NCI-H774 (cell line): ENCODE measurements around the gene DES.

Experiments used
- DNase-seq: peaks from one replicate; lab custom pipeline; 2025; lab: John Stamatoyannopoulos, UW

The DES gene

DNA sequence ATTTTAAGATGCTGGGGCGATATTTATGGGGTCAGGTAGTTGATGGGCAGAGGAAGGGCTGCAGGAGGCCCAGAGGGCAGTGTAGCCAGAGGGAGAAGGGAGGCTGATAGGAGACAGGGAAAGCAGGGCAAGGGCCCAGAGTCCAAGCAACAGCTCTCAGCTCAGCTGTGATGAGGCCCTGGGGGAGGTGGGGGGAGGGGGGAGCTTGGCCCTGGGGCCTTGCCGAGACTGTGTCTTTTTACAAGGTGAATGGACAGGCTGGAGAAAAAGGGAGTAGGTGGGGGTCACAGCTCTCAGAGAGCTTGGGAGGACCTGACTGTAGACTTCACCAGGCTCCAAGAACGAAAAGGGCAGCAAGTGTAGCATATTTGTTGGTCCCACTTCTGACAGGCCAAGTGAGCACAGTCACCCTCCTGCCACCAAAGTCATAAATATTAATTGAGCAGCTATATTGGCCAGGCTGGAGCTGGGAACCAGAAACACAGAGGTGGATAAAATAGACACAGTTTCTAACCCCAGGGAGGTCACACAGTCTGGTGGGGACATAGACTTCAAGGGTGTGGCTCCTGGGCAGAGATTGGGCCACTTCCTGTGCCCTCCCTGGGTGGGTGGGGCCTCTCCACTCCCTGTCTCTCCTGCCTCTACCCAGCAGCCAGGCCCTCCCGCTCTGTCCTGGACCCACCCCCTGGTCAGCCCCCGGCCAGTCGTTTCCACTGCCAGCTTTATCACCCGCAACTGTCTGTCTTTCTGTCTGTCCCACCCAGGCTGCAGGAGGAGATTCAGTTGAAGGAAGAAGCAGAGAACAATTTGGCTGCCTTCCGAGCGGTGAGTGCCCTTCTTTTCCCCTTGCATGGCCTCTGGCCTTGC is 1.4 kb downstream of the DES start:
- no peak for DNase-seq

DNA sequence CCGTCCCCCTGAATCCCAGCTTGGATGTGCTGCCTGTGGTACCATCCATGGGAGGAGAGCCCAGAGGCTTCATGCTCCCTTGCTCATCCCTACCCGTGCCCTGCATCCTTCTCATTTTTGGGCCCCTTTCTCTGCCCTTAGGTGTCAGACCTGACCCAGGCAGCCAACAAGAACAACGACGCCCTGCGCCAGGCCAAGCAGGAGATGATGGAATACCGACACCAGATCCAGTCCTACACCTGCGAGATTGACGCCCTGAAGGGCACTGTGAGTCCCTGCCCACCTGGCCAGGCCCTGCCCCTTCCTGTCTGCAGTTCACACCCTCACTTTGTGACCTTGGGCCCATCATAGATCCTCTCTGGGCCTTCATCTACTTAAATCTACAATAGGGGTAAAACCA is 2.5 kb downstream of the DES start:
- DNase-seq: no peak

DNA sequence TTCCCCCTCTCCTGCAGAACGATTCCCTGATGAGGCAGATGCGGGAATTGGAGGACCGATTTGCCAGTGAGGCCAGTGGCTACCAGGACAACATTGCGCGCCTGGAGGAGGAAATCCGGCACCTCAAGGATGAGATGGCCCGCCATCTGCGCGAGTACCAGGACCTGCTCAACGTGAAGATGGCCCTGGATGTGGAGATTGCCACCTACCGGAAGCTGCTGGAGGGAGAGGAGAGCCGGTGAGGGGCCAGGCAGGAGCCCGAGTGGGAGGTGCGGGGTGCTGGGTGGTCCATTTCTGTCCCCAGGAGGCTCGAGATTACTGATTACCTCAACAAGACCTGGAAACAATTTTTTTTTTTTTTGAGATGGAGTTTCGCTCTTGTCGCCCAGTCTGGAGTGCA is 3.1 kb downstream of the DES start:
- no peak for DNase-seq

DNA sequence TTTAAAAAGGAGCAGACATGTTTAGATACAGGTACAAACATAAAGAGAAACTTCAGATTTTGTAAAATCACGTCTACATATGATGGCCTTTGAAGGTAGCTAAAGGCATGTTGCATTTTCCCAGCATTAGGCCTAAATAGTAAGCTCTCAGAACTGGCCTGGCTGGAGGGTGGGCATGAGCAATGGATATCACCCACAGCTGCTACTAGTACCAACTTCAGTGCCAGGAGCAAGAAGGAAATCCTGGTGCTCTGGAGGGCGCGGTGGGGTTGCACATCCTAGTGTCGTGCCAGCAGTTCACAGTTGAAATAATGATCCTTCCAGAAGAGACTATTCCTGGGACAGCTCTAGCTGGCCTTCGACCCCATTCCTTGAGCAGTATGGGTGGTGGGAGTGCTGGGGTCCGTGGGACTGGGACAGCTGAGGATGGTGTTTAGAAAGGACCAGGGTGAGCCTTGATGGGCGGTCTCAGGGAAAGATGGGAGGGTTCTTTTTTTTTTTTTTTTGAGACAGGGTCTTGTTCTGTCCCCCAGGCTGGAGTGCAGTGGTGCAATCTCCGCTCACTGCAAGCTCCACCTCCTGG is 4.9 kb downstream of the DES start:
- DNase-seq: no peak

DNA sequence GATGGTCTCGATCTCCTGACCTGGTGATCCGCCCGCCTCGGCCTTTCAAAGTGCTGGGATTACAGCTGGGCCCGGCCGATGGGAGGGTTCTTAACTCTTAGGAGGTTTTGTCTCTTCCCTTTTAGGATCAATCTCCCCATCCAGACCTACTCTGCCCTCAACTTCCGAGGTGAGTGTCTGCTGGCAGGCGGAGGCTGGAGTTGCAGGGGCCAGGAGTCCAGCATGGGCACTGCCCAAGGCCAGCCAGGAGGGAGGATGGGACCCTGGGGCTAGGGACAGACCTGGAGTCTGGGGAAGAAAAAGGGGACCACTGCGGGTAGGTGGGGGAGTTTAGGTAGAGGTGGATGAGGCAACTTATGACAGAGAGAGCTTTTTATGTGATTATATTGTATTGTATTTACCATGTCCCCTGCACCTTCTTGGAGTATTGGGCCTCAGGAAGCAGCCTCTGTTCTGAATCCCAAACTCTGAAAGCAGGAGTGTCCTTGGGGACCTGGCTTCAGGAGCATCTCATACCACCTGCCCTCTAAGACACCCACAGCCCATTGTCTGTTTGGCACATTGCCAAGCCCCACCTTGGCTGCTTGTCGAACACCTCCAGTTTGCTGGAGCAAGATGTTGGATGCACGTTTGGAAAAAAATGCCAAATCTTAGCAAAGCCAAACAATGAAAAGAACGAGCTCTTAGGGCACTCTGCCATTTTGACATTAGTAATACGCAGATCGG is 5.6 kb downstream of the DES start:
- no peak for DNase-seq

DNA sequence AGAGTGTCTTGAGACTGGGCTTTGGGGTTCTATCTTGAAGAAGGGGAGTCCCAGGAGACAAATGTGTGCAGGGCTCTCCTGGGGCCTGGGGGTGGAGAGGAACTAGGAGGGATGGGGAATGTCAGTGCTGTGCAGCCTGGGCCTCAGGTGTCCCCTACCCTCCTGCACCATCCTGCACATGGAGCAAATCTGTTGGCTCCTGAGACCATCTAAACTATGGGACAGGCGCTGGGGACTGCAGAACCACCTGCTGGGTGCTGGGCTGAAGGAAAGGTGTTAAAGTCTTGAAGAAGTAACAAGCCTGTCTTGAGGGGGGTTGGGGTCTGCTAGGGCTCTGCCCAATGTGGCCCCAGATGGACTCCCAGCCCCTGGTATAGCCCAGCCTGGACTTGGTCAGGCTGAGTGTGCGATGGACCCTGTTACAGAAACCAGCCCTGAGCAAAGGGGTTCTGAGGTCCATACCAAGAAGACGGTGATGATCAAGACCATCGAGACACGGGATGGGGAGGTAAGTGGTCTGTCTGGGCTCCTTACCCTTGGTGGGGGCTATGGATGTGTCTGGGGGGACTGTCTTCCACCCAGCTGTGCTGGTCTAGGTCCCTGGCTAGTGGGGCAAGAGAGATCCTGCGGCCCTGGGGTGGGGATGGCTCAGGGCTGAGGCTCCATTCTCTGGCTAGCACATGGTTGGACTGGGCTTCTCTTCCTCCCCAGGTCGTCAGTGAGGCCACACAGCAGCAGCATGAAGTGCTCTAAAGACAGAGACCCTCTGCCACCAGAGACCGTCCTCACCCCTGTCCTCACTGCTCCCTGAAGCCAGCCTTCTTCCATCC is 7.3 kb downstream of the DES start:
- DNase-seq: no peak

DNA sequence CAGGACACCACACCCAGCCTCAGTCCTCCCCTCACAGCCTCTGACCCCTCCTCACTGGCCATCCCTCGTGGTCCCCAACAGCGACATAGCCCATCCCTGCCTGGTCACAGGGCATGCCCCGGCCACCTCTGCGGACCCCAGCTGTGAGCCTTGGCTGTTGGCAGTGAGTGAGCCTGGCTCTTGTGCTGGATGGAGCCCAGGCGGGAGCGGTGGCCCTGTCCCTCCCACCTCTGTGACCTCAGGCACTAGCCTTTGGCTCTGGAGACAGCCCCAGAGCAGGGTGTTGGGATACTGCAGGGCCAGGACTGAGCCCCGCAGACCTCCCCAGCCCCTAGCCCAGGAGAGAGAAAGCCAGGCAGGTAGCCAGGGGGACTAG is 7.9 kb downstream of the DES start:
- DNase-seq: no peak

DNA sequence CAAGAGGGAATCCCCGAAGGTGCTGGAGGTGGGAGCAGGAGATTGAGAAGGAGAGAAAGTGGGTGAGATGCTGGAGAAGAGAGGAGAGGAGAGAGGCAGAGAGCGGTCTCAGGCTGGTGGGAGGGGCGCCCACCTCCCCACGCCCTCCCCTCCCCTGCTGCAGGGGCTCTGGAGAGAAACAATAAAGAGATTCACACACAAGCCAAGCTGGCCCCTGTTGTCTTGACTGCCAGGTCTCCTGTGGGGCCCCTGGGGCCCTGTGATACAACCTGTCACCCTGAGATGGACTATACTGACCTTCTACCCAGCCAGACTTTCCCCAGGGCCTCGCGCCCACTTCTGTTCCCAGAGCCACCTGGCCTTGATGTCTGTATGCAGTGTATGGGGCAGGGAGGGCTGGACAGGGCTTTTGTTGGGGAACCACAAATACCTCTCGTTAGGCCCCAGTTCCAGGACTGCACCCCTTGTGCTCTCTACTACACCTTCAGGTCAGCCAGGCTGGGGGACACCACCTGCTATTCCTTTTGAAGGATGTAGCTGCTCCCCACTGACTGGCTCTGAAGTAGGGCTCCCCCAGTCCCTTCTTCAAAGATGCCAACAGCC is 8.5 kb downstream of the DES start:
- no peak for DNase-seq

DNA sequence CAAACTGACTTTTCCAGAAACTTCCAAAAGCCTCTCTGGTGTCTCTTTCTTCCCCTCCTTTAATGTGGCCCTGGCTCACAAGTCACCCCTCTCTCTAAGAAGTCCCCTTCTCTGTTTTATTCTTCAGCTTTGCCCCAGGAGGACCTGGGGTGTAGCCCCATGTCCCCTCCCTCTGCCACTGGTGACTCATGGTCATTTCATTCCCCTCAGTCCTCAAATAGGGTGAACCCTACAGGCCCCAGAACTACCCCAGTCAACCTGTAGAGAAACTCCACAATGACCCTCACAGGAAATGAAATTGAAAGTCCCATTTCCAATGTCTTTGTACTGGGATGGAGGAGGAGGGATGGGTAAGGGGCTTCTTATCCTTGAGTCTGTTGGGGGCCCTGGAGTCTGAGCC is 10.3 kb downstream of the DES start:
- DNase-seq: no peak

DNA sequence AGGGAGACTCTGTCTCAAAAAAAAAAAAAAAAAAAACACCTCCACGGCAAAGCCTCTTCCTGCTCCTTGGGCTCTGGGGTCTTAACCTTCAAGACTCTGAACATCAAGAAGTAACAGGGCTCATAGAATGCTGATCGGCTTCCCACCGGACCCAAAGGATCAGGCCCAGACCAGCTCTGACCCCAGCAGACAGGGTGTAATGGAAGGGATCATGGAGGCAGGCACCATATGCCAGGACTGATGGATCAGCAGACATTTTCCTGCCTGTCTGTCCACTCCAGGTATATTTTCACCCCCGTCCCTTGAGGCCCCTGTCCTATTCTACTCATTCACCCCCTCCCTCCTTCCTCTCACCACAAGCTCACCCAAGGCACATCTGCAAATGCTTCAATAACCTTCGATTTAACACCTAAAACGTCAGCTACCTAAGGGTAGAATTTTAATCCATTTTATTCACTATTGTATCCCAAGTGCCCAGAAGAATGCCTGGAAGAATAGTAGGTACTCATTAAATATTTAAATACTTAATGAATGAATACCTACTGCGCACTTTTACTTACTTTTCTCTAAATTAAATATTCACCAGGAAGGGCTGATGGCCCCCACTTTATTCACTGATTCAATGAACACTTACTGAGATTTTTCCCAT is 11.9 kb downstream of the DES start:
- no peak for DNase-seq

DNA sequence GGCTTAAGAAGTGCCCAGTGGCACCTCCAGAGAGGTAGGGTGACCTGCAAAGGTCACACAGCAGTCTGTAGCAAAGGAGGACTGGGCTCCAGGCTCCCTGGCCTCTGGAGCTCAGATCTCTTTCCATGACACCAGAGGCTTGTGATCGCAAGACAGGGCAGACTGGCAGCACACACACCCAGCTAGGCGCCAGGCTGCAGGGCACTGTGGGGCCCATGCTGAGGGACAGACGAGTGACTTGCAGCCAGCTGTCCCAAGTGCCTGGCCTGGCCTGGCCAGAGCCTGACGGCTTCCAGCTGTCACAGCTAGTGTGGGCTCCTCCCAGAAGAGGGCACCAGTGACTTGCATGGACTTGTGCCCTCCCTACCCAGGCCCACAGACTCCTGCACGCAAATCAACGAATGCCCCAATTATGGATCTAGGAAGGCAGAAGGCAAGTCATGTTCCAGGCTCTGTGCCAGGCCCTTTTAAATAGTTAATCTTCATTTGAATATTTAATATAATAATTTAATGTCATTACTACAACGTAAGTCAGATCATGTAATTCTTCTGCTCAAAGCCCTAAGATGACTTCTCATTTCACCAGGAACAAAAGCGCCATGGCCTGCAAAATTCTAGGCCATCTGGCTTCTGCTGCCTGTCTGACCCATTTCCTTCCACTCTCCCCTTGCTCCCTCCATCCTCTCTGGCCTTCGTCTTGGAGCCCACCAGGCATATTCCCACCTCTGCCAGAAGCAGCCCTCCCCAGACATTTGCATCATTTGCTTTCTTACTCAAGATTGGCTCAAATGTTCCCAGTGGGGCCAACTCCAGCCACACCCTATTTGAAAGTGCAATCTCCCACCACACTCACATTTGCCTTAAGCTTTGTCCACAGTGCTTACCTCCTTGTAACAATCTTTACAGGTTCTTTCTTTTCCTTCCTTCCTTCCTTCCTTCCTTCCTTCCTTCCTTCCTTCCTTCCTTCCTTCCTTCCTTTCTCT is 12.7 kb downstream of the DES start:
- no peak for DNase-seq

DNA sequence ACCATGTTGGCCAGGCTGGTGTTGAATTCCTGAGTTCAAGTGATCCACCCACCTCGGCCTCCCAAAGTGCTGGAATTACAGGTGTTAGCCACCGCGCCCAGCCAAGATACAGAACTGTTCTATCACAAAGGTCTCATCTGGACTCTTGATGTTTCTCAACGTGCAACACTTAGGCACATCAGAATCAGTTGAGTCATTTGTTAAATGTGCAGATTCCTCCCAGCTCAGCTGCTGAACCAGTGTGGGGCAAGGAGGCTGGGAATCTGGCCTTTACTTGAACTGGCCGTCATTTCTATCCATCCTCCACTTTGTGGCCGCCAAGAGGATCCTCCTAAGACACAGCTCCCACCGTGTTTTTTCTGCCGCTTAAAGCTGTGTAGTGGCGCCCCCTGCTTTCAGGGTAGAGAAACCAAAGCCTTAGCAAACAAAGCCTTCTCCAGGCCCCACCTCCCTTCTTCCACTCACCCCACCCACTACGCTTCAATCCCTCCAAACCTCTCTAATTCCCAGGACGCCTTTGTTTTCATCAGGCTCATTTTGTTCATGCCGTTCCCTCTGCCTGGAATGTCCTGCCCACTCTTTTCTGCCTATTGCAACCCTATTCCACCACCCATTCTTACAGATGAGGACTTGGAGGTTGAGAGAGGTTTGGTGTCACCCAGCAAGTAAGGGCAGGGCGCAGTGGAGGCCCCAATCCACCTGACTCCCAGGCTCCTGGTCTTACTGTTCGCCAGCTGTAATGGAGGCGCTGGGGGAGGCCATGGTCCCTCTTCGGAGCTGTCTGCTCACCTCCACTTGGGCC is 15.7 kb downstream of the DES start:
- no peak for DNase-seq

DNA sequence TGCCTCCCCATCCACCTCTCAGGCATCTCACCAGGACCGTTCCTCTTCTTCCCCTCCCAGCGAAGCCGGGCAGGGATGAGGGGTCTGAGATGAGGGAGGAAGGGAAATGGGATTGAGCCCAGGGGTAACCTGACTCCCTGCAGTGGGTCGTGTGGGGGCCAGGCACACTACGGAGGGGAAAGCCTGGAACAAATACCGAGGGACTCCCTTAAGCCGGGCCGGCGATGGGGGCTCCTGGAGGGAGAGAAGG is 16.2 kb downstream of the DES start:
- DNase-seq: no peak

DNA sequence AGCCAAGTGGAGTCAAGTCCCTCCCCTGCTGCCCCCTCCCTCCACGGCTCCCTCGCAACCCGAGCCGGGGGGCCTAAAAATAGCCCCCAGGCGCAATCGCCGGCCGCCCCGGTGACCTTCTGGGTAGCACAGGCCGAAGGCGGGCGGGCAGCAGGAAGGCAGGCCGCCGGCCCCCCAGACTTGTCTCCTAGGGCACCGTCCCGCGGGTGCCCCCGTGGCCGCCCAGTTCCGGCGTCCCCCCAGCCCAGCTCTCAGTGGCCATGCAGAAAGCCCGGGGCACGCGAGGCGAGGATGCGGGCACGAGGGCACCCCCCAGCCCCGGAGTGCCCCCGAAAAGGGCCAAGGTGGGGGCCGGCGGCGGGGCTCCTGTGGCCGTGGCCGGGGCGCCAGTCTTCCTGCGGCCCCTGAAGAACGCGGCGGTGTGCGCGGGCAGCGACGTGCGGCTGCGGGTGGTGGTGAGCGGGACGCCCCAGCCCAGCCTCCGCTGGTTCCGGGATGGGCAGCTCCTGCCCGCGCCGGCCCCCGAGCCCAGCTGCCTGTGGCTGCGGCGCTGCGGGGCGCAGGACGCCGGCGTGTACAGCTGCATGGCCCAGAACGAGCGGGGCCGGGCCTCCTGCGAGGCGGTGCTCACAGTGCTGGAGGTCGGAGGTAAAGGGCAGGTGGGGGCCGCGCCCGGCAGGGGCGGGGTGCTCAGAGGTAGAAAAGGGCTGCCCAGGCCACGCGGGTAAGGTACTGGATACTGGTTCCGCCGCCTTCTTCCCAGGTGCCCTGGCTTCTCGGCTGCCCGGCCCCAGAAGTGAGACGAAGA is 16.7 kb downstream of the DES start, which contains the start of gene SPEG:
SPEG (plus strand) TSS at position 126 of the 808 bp plus-strand sequence; CDS start at position 261, 135 bp downstream.
- DNase-seq: no peak

DNA sequence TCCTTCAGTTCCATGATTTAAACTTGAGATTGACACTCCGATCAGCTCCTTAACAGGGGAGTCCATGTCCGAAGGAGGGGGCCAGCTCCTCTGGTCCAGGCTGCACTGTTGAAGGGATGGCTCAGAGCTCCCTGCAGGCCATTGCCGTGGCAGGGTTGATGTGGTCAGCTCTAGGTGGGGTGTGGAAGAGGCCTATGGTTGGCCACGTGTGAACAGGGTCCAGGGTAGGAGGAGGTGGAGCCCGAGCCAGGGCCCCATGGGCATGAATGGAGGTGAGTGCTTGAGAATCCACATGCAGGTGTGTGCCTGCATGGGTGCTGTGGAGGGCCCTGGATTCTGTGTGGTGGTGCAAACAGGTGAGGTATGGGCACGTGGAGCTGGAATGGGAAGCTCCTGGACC is 17.5 kb downstream of the DES start:
- no peak for DNase-seq

DNA sequence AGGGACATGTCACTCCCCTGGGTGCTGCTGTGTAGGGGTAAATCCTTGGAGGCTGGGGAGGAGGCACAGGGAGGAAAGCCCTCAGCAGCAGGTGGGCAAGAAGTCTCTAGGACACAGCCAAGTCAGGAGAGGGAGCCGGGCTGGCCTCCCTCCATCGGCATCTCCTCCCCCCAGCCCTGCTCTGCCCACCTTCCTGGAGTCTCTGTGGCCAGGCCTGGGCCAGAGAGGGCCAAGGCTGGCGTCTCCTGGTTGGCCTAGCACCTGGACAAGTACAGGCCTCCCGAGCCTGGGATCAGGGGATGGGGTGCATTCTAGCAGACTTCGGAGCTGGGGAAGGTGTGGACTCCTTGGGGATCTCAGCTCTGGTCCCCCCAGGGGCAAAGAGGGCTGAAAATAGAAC is 18.3 kb downstream of the DES start:
- no peak for DNase-seq

DNA sequence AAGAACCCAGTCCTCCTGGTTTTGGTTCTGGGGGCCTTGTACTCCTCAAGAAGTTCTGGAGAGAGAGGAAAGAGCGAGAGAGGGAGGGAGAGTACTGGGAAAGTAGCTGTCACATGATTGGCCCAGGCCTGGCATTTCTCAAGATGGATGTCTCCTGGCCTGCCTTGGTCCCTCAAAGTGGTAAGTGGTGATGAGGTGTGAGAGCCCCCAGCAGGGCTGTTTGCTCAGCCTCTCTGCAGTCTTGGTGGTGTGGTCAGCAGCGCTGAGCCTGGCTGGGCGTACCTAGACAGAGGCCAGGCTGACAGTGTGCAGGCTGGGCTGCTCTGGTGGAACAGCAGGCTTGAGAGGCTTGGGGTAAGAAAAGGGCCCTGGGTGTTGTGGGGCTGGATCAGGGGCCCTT is 19.0 kb downstream of the DES start:
- no peak for DNase-seq

DNA sequence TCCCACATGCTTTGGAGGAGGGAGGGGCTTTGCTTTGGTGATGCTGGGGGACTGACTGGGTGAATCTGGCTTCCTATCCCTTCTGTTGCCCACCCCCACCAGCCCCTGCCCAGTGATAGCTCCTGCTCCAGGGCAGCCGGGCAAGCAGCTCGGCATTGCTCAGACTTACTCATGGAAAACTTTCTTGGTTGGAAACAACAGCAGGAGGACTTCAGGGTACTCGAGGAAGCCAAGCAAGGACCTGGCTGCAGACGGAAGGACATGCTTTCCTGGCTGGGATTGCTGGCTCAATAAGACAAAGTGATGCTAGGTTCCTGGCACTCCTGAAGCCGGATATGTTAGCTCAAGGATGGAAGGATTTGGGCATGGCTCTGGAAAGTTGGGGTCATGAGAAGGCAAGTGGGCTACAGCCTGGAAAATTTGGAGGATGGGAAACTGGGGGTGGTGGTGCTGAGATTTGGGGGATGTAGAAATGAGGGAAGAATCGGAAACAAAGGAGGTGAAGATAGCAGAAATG is 19.6 kb downstream of the DES start:
- no peak for DNase-seq
